ENCODE results near the gene RHPN2.
"Not testable (repeated sequence)": the region's sequence is repeated elsewhere in the genome, so short reads cannot be mapped to it uniquely, and the experiment has no call there.

The RHPN2 gene

DNA sequence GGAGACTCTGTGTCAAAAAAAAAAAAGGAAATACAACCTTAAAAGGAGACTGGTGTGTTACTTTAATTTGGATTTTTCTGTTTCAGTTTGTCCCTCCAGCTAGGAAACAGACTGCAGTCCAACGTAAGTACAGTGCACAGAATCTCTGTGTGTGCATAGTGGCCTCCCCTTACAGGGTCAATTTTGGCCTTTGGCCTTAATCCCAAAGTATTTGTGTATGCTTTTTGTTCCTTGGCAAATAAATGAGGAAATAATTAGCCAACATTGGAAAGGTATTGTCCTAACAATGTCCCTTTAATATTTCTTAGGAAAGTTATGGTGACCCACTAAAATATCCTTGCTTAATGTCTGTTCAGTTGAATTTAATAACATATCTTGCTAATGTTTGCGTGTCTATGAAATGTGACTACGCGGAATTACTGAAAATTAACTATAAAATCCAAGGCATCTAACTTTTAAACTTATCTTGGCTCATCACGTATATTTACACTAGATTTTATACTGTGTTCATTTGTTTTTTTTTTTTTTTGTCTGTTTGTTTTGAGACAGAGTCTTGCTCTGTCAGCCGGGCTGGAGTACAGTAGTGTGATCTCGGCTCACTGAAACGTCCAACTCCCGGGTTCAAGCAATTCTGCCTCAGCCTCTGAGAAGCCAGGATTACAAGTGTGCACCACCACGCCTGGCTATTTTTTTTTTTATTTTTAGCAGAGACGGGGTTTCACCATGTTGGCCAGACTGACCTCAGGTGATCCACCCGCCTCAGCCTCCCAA lies 39.0 kb downstream of the RHPN2 start:
- not testable (repeated sequence) for DNase-seq

DNA sequence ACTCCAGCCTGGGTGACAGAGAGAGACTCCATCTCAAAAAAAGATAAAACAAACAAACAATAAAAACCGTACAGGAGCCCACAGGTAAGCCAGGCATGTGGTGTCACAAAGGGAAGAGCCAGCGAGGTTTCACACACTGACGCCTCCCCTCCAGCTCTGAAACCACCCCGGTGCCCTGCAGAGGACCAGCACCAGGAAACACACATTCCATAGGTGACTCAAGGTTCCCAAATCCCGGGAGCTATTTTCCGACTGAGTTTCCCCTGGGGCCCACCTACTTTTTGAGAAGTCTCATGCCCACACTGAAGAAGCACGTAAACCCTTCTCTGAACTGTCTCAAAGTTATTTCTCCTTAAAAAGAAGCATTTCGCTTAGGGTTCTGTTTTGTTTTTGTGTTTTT lies 40.3 kb downstream of the RHPN2 start:
- no peak for DNase-seq

DNA sequence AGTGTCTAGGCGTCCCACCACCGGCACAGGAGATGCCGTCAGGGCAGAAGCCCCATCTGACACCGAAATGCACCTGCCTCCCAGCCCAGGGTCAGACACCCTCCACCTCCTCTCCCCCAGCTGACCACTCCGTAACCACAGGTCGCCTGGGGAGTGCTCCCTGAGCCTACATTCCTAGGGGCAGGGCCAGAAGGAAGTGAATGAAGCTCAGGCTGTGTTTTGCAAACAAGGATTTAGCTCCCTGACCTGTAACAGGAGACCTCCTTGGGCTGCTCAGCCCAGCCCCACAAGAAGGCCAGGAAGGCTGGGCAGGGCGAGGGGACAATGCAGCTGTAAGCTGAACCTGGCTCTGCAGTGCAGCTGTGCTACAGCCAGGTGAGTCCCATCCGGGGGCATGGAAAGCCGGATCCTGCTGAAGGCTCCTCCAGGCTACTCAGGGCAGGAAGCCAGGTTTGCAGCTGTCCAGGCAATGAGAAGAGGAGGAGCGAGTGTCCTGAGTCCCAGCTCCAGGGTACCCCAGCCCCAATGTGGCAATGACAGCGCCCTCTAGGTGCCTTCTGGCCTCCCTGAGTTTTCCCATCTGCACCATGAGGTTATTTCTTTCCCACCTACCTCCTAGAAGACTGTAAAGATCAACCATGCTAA lies 42.1 kb downstream of the RHPN2 start:
- DNase-seq = no peak

DNA sequence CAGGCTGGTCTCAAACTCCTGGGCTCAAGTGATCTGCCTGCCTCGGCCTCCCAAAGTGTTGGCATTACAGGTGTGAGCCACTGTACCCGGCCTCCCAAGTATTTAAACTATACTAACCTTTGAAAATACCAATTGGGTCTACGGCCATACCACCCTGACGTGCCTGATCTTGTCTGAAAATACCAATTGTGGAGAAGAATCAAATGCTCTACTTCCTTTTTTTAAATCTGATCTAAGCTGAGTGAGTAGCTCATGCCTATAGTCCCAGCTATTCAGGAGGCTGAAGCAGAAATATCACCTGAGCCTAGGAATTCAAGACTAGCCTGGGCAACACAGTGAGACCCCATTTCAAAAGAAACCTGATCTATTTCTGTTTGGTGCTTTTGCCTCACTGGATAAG lies 53.8 kb downstream of the RHPN2 start:
- not testable (repeated sequence) for DNase-seq

DNA sequence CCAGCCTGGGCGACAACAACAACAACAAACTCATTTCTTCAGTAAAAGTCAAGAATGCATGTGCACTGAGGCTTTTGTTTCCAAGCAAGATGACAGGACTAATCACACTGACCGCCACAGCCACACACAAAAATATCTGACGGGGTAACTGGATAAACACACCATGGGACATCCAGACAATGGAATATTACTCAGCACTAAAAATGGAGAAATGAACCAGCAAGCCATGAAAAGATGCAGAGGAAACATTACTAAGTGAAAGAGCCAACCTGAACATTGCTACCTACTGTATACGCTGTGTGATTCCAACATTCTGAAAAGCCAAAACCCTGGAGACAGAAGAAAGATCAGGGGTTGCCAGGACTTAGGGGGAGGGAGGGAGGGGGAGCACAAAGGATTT lies 56.0 kb downstream of the RHPN2 start:
- DNase-seq = no peak

DNA sequence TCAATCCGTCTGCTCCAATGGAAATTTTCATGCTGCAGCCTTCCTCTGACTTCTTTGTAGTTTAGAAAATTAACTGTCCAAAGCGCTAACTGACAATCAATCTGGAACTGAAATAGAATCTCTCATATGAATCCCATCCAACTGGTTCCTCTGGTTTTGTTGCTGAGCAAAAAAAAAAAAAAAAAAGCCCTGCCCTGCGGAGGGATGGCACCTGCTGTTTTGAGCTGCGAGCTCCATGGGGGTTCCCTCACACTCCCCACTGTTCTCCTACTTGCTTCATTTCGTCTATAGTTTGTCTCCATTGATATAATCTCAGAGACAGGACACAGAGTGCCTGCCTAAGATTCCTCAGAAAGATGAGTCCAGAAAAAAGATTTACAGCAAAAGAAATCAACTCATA lies 59.2 kb downstream of the RHPN2 start:
- DNase-seq = no peak

DNA sequence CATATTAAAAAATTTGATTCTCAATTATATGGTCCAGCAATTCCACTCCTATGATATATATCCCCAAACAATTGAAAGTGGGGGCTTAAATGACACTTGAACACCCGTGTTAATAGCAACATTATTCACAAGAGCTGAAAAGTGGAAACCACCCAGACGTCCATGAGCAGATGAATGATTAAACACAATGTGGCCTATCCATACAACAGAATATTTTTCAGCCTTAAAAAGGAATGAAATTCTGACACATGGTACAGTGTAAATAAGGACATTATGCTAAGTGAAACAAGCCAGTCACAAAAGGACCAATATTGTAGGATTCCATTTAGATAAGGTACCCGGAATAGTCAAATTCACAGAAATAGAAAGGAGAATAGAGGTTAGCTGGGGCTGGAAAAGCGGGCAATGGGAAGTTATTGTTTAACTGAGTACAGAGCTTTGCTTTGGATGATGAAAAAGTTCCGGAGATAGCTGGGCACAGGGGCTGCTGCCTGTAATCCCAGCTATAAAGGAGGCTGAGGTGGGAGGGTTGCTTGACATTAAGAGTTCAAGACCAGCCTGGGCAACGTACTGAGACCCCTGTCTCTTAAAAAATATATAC lies 61.2 kb downstream of the RHPN2 start:
- not testable (repeated sequence) for DNase-seq

DNA sequence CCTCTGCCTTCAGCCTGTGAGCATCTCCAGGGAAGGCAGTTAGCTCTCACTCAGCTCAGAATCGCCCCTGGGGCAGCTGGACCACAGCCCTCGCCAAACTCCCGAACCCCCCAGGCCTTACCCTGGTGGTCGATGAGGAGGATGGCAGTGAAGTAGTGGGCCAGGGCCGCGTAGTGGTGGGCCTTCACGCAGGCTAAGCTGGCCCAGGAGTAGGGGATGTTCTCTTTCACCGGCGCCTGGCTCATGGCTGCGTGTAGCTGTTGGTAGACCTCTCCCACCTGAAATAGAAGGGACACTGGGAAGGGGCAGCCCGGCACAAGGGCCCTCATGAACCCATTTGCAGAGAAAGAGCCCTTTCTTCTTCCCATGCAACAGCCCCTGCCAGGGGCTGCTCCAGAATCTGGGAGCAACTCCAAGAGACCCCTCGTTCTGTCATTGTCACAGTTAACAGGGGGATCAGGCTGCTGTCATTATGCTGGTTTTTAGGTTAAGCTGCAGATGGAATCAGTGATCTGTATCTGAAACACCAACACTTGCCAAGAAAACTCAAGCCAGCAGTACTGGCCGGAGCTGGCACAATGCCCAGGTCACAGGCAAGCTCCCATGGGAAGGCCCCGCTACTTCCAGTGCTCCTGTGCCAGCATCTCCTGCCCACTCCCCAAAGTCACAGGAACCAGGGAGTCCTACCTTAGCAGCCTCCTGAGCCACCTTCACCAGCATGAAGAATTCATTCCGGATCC lies 62.4 kb downstream of the RHPN2 start:
- DNase-seq = not testable (repeated sequence)

DNA sequence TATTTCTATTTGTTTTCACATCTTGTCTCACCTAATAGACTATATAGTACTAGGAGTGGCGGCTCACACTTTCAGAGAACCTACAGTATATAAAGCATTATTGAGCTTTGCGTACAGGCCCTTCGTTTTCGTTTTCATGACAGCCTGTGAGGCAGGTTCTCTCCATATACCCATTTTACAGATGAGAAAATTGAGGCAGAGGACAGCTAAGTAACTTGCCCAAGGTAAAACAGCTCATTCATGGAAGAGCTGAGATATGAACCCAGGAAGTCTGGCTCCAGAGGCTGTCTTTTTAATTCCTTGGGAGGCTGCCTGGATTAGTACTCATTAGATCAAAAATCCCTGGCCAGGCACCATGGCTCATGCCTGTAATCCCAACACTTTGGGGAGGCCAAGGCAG lies 63.8 kb downstream of the RHPN2 start:
- DNase-seq = no peak

DNA sequence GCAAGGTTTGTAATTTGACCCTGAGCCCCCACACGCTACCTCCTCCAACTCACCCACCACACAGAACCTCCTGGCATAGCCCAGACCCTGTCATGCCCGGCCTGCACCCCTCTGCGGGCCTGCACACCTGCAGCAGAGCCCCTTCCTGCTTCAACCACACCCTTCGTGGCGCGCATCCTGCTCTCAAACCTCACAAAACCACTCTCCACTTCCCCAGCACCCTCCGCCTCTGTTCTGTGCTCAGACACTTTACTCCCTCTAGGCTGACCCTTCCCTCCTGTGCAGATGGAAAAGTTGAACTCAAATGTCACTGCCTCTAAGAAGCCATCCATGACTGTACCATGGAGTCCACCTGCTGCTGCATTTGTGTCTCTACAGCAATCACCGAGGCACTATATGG lies 64.2 kb downstream of the RHPN2 start:
- no peak for DNase-seq

DNA sequence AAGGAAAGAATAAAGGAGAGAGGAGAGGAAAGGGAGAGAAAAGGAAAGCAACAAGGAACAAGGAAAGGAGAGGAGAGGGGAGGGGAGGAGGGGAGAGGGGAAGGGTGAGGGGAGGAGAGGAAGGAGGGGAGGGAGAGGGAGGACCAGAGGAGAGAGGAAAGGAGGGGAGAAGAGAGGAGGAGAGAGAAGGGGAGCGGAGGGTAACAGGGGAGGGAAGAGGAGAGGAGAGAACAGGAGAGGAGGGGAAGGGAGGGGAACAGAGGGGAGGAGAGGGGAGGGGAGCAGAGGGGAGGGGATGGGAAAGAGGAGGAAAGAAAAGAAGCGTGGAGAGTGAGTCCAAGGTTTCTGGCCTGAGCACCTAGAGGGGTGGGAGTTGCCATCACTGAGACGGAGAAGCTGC lies 66.0 kb downstream of the RHPN2 start:
- DNase-seq = no peak

DNA sequence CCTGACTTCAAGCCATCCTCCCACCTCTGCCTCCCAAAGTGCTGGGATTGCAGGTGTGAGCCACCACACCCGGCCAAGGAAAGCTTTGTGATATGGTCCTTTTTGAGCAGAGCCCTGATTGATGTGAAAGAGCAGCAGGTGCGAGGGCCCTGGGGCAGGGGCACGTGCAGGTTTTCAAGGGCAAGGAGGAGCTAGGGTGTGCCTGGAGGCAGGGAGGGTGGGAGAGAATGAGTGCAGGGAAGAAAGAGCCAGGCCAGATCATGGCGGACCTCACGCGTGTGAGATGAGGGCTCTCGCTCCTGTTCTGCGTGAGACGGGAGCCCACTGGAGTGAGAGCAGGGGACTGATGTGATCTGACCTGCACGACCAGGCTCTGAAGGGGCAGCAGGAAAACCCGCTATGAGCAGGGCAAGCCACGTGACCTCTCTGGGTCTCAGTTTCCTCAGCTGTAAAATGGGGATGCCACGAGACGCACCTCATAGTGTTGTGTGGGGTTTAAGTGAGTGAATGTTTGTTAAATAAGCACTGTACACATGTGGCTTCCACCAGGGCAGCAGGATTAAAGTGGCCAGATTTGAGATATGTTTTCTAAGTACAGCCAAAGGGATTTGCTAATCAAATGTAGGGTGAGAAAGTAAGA lies 66.9 kb downstream of the RHPN2 start:
- DNase-seq = no peak

DNA sequence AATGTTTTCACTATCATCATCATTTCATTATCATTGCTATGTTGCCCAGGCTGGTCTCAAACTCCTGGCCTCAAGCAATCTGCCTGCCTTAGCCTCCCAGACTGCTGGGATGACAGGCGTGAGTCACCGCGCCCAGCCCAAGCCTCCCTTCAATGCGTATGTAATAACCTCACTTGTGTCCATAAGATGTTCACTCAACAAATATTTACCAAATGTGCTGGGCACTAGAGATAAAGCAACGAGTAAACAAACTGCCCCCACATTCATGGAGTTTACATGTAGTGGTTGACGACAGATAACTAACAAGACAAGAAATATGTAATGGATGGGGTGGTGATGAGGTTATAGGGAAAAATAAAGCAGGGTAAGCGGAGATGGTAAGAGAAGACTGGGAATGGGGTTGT lies 67.6 kb downstream of the RHPN2 start:
- DNase-seq = not testable (repeated sequence)

DNA sequence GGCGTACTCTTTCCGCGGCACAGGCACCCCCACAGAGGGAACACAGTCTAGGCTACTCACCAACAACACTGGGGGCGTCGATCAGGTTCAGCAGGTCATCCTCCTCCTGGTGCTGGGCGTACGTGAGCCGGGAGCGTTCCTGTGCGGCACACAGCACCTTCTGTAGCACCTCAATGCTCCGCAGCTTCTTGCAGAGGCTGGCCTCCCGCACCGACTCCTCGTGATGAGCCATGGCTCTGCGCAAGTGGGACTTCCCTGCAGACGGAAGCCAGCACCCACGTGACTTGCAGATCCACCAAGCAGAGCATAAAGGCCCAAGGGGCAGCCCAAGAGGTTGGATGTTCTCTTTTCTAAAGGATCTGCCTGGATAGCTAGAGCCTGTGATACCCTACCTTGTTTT lies 68.7 kb downstream of the RHPN2 start:
- not testable (repeated sequence) for DNase-seq

DNA sequence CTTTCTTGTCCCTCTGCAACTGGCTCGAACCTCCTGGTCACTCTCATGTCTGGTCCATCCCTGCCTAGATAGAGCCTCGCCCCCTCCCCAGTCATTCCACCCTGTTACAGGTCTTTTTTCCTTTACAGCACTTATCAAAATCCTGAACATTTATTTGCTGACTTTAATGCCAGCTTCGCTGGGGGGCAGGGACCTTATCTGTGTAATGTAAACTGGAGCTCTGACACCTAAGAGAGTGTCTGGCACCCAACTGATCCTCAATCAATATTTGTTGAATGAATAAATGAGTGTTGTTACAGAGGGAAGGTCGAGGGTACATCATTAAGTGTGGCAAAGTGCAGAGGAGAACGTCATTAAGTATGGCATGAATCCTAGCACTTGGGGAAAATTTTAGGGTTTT lies 76.0 kb downstream of the RHPN2 start:
- DNase-seq = no peak

DNA sequence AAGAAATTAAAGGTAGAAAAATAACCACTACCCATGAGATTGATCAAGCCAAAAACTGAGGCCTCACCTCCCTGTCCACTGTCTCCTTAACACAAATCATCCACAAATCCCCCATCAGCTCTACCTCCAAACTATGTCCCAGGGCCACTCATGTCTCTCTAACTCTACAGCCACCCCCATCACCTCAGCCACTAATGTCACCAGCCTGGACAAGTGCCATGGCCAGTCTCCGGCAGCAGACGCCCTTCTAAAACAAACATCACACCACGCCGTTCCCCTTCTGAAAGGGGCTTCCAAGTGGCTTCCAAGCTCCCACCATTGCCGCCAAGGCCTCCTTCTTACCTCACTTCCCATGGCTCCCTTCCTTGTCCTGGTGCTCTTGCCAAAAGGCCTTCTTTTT lies 76.4 kb downstream of the RHPN2 start:
- DNase-seq = not testable (repeated sequence)

DNA sequence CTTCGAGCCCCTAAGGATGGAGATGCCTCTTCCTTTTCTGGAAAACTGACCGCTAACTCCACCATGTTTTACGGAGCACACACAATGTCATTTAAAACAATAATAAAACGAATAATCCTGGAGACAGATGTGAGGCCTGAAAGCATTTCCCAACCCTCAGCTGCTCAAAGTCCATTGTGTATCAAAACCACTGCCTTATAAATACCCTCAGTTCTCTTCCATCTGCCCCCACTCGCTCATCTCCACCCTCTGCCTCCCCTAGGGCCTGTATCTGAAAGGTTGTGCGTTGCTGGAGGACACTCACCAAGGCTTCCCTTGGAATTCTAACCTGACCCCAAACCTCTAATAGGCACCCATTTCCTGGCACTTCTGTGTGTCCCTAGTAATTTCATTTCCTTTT lies 82.2 kb downstream of the RHPN2 start:
- DNase-seq = not testable (repeated sequence)

DNA sequence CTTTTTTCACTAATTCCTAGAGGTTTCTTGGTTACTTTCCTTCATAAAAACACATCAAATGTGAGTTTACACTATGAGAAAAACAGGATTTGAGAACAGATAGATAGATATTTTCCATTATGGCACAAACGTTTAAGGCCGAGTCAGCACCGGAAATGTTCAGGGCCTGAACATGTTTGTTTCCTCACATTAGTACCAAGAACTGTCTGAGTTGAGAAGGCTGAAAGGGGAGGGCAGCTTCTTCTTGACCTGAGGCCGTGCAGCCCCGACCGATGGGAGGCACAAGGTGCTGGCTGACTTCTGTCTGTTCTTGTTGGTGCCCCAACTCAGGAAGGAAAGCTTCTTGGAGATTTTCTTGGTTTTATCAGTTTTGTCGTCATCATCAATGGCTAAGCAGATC lies 84.9 kb downstream of the RHPN2 start:
- not testable (repeated sequence) for DNase-seq

DNA sequence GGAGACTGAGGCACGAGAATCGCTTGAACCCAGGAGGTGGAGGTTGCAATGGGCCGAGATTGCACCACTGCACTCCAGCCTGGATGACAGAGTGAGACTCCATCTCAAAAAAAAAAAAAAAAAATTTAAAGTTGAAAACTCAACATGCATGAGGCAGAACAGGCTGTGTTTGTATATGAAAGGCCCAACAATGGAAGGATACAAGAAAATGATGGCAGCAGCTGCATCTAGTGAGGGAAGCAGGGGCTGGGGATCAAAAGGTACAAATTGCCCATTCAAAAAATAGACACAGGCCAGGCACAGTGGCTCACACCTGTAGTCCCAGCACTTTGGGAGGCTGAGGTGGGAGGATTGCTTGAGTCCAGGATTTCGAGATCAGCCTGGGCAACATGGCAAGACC lies 86.9 kb downstream of the RHPN2 start:
- DNase-seq = not testable (repeated sequence)

DNA sequence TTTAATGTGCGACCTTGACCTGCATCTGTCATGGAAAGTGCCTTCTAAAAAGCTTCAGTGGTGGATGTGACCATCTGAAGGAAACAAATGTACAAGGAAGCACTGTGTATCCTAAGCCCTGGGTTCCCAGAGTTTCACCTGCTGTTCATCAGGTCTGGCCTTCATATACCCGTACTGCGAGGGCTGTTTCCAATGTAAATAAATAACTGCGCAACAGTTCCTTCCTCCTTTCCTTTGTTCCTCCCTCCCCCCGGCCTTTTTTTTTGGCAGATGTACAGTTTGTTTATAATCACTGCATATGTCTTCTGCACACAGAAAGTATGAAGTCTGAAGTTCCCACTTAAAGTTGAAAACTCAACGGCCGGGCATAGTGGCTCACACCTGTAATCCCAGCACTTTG lies 87.4 kb downstream of the RHPN2 start:
- no peak for DNase-seq

DNA sequence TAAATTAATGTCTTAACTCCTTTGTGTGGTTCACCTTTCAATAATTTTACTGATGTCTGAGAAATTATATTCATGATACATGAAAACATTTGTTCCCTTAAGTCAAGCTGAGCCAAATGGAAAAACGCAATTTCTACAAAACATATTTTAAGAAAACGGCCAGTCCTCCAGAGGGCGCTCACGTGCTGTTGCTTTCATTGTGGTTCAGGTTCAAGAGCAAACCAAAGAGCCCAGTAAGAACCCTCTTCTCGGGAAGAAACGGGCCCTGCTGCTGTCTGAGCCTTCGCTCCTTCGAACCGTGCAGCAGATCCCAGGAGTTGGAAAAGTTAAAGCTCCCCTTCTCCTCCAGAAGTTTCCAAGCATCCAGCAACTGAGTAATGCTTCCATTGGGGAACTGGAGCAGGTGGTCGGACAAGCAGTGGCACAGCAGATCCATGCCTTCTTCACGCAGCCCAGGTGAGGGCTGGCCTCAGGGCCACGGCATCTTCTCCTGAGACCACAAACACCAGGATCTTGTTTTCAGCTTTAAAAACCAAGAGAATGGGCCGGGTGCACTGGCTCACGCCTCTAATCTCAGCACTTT lies 88.4 kb downstream of the RHPN2 start:
- peak; percentile 48 to 65 for DNase-seq

DNA sequence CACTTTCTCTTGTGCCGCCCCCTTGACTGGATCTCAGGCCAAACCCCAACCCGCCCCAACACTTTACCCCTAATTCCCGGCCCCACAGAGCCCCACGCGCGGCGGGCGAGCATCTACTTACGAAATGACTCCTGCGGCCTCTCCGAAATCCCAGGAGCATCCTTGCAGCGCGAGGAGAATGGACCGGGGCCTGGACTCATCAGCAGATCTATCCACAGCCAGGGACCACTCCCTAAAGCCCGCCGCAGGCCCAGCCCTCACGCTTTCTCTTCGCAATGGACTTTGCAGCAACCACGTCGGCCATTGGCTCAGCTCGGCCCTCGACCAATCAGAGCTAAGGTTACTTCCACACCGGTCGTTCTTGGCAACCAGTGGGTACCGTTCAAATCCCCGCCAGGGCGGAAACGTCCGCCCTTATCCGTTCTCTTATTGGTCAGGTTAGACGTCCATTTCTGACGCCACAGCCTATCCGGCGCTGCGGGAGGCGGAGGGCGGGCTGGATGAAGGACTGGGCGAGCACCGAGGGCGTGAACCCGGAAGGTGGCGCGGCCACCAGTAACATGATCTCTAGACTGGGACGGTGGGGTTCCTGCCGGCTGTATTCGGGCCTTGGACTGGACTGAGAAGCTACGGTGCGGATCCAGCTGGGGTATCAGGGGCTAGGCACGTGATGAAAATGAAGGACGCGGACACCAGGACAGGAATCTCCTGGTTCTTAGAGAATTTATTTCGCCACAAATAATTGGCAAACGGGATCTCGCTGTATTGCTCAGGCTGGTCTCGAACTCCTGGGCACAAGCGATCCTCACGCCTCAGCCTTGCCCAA lies 92.8 kb downstream of the RHPN2 start, which contains the start of the genes CEP89 and FAAP24:
TSS of gene CEP89 (minus strand) at position 244 of the 826 bp plus-strand sequence. CDS start at position 160, 84 bp downstream.
TSS of gene FAAP24 (plus strand) at position 528 of the 826 bp plus-strand sequence. CDS start 955 bp downstream, outside the sequence.
- DNase-seq = peak; percentile 90 to 98
